PC-9 (cell line): ENCODE measurements around the gene INTU. TPM values are rescaled to one million over a fixed set of nuclear protein-coding genes. Genes with fewer than 3 reads are reported as not detected.
A peak's percentile ranks its signal among the peaks of the same experiment; 100 is the strongest.

ENCODE experiments used
- BruUV-seq: library from RNA; stranded (reverse); fragments of 400-500 nt; replicated peaks from 2 replicates; lab custom pipeline; 2021; lab: Mats Ljungman, UMichigan
- CTCF ChIA-PET: fragments of 300-600 bp; sonication (Branson Sonifier 250); formaldehyde crosslinking; loops from one replicate; lab custom pipeline; 2022; ENCODE audit warnings: antibody characterized with exemption; lab: Charles Lee
- POLR2A ChIA-PET: fragments of 300-600 bp; sonication (Branson Sonifier 250); formaldehyde crosslinking; loops from one replicate; lab custom pipeline; 2022; ENCODE audit warnings: antibody characterized with exemption; ENCODE audit not compliant: unreplicated experiment; lab: Charles Lee
- DNase-seq, 2 experiments: peaks; one replicate each; pipeline versions ENCODE4 v3.0.0 to v3.0.0-alpha.2; 2015 to 2022; ENCODE audit warnings: mixed read lengths in 1 of 2
- H2AFZ ChIP-seq: fragments of 200-600 bp; sonication (generic); 2 replicates; pipeline ENCODE4 v1.8.1; 2017; ENCODE audit warnings: antibody characterized with exemption
- H3F3A ChIP-seq: fragments of 200-600 bp; sonication (generic); 2 replicates; pipeline ENCODE4 v1.8.1; 2017; ENCODE audit warnings: antibody characterized with exemption, mild to moderate bottlenecking, low read depth; ENCODE audit not compliant: insufficient read depth
- H3K27ac ChIP-seq: fragments of 200-600 bp; sonication (generic); 2 replicates; pipeline ENCODE4 v1.6.1; 2016; ENCODE audit warnings: mixed run types
- H3K27me3 ChIP-seq: fragments of 200-600 bp; sonication (generic); 2 replicates; pipeline ENCODE4 v1.6.1; 2016; ENCODE audit warnings: low read depth, mixed run types; ENCODE audit not compliant: insufficient read depth
- H3K36me3 ChIP-seq: fragments of 200-600 bp; sonication (generic); 2 replicates; pipeline ENCODE4 v1.6.1; 2016; ENCODE audit warnings: low read depth, mixed run types
- H3K4me1 ChIP-seq: fragments of 200-600 bp; sonication (generic); replicated peaks from 2 replicates; pipeline ENCODE4 v1.6.1; 2016; ENCODE audit warnings: mixed run types; ENCODE audit not compliant: insufficient read depth
- H3K4me2 ChIP-seq: fragments of 200-600 bp; sonication (generic); 2 replicates; pipeline ENCODE4 v1.6.1; 2017; ENCODE audit warnings: mixed run types
- H3K4me3 ChIP-seq: fragments of 200-600 bp; sonication (generic); 2 replicates; pipeline ENCODE4 v1.6.1; 2016; ENCODE audit warnings: mixed run types
- H3K79me2 ChIP-seq: fragments of 200-600 bp; sonication (generic); 2 replicates; pipeline ENCODE4 v1.6.1; 2017; ENCODE audit warnings: low read depth, mixed run types
- H3K9me2 ChIP-seq: fragments of 200-600 bp; sonication (generic); 2 replicates; pipeline ENCODE4 v1.8.1; 2017; ENCODE audit warnings: mild to moderate bottlenecking; ENCODE audit not compliant: insufficient read depth
- H3K9me3 ChIP-seq: fragments of 200-600 bp; sonication (generic); 2 replicates; pipeline ENCODE4 v1.8.1; 2016; ENCODE audit warnings: low read depth; ENCODE audit not compliant: insufficient read depth
- H4K20me1 ChIP-seq: fragments of 200-600 bp; sonication (generic); 2 replicates; pipeline ENCODE4 v1.8.1; 2017; ENCODE audit not compliant: insufficient read depth
- EZH2 ChIP-seq: fragments of 200-600 bp; sonication (generic); IDR thresholded peaks from 2 replicates; pipeline ENCODE4 v1.8.0; 2017; ENCODE audit warnings: antibody characterized with exemption, low read depth
- intact Hi-C: fragments of 100-400 bp; cut with micrococcal nuclease; formaldehyde crosslinking; loops from one replicate; pipeline ENCODE4 v1.10.0; 2022; ENCODE audit not compliant: unreplicated experiment
- total RNA-seq: library from RNA; stranded (reverse); gene quantifications from 2 replicates; pipeline ENCODE4 v1.2.3, GENCODE V29; 2021
- TF ChIP-seq, protein P1 (sequence below): fragments of 200-600 bp; sonication (generic); conservative IDR thresholded peaks from 2 replicates; pipeline ENCODE4 v1.6.1; 2017; ENCODE audit warnings: mixed run types, antibody characterized with exemption, mild to moderate bottlenecking, moderate library complexity

Gene INTU
- total RNA-seq, 1 experiment from 2014 or later = 10.5 TPM

DNA sequence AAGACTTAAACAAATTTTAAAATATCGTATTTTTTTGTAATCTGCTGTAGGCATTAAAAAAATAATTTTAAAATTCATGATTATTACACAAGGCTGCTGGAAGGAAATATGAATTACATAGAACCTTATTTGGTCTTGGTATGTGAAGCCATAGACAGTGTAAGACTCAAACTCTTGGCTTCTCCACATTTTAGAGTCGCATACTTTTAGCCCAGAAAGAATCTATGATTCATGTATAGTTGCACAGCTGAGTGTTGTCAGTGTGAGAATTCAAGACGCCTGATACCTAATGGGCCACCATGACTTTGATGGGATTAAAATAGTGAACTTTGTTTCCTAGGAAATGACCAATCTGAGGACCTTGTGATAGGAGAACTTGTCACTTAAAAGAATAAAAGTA is 1.4 kb downstream of the INTU start:
- DNase-seq = peak in 1 of 2 experiments; percentile 53
- CTCF ChIA-PET = no interaction called here
- no peak overlapping the region for H2AFZ ChIP-seq
- TF ChIP-seq EZH2 = no peak
- TF ChIP-seq, protein P1, sequence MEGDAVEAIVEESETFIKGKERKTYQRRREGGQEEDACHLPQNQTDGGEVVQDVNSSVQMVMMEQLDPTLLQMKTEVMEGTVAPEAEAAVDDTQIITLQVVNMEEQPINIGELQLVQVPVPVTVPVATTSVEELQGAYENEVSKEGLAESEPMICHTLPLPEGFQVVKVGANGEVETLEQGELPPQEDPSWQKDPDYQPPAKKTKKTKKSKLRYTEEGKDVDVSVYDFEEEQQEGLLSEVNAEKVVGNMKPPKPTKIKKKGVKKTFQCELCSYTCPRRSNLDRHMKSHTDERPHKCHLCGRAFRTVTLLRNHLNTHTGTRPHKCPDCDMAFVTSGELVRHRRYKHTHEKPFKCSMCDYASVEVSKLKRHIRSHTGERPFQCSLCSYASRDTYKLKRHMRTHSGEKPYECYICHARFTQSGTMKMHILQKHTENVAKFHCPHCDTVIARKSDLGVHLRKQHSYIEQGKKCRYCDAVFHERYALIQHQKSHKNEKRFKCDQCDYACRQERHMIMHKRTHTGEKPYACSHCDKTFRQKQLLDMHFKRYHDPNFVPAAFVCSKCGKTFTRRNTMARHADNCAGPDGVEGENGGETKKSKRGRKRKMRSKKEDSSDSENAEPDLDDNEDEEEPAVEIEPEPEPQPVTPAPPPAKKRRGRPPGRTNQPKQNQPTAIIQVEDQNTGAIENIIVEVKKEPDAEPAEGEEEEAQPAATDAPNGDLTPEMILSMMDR = no peak
- peak overlapping the region; percentile 78 for H3K4me2 ChIP-seq
- POLR2A ChIA-PET = no interaction called here
- H3K27ac ChIP-seq = no peak overlapping the region
- peak overlapping the region; percentile 67 for H3K4me3 ChIP-seq
- H4K20me1 ChIP-seq = no peaks in the 10 kb centered on the region
- intact Hi-C loops = loop anchor here (5.0 kb wide), 3 partner anchors 73 to 893 kb away; partner anchors contain the start of gene HSPA4L
- H3K36me3 ChIP-seq = no peaks in the 10 kb centered on the region
- peaks cover 26% of the 10 kb centered on the region for H3K79me2 ChIP-seq
- peaks cover 8% of the 10 kb centered on the region; the same call in 1 of the 2 replicates for H3F3A ChIP-seq
- H3K9me2 ChIP-seq = no peaks in the 10 kb centered on the region; the same call in 1 of the 2 replicates
- no TSS peak for BruUV-seq
- no peaks in the 10 kb centered on the region for H3K27me3 ChIP-seq
- H3K4me1 ChIP-seq = peaks cover 26% of the 10 kb centered on the region
- no peaks in the 10 kb centered on the region for H3K9me3 ChIP-seq

DNA sequence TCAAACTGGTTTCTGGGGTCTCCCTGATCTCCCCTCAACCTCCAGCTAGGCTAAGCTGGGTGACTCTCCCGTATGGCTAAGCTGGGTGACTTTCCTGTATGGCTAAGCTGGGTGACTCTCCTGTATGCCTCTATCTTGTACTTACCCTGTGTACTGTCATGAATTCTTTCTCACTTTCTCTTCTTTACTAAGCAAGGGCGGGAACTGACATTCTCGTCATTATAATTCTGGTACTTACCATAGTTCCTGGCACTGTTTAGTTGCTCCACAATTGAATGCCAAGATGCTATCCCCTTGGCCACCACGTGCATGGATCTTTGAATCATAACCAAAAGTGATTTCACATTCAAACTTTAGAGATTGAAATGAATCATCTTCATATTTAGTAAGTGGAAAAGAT is 8.8 kb downstream of the INTU start:
- H3K9me2 ChIP-seq = no peaks in the 10 kb centered on the region
- CTCF ChIA-PET = no interaction called here

DNA sequence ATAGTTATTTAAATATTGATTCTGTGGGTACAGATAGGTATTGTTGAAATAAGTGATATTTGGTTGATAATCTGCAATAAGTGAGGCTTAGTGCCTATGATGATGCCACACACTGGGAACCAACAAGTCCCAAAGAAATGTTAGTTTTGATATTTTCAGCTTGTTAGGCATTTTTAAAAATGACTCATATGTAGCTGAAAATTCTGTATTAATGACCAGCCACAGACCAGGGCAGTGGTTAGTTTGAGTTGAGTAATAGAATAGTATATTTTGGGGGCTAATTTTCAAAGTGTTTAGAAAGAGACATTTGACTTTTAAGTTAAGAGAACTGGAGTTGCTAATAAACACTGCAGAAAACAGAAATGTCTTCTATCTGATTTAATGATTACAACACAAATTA is 9.4 kb downstream of the INTU start:
- TF ChIP-seq EZH2 = no peak
- TF ChIP-seq, protein P1 = no peak
- intact Hi-C loops = no loop called here
- no peaks in the 10 kb centered on the region for H3K9me2 ChIP-seq
- no peaks in the 10 kb centered on the region for H3K27me3 ChIP-seq
- H3K9me3 ChIP-seq = no peaks in the 10 kb centered on the region
- H2AFZ ChIP-seq = no peak overlapping the region
- POLR2A ChIA-PET = interaction anchor here (0.5 kb wide), 1 partner anchor 9 kb away, joined by 6 read pairs; the partner anchor contains the start of gene INTU
- no peaks in the 10 kb centered on the region for H3F3A ChIP-seq
- CTCF ChIA-PET = no interaction called here
- H4K20me1 ChIP-seq = no peaks in the 10 kb centered on the region
- no TSS peak for BruUV-seq
- no peak overlapping the region for H3K4me2 ChIP-seq
- H3K4me1 ChIP-seq = no peaks in the 10 kb centered on the region
- peaks cover 8% of the 10 kb centered on the region; the same call in 1 of the 2 replicates for H3K36me3 ChIP-seq
- DNase-seq = no peak
- no peaks in the 10 kb centered on the region for H3K79me2 ChIP-seq
- no peak overlapping the region for H3K4me3 ChIP-seq
- H3K27ac ChIP-seq = no peak overlapping the region

More for the DNA sequence above, 8.8 kb downstream of the INTU start:
- Histone ChIP-seq H2AFZ (no peak overlapping the region), H3K4me2 (no peak overlapping the region), H4K20me1 (no peaks in the 10 kb centered on the region), H3K27me3 (no peaks in the 10 kb centered on the region), H3K4me3 (no peak overlapping the region), H3K36me3 (peaks cover 3% of the 10 kb centered on the region; the same call in 1 of the 2 replicates), H3K9me3 (no peaks in the 10 kb centered on the region), H3K79me2 (no peaks in the 10 kb centered on the region), H3K27ac (no peak overlapping the region), H3F3A (no peaks in the 10 kb centered on the region), H3K4me1 (no peaks in the 10 kb centered on the region)
- peak in 1 of 2 experiments; percentile 22 for DNase-seq
- TF ChIP-seq, protein P1 = no peak
- TF ChIP-seq EZH2 = no peak
- intact Hi-C loops = no loop called here
- BruUV-seq = no TSS peak
- POLR2A ChIA-PET = interaction anchor here (0.5 kb wide), 1 partner anchor 9 kb away, joined by 6 read pairs; the partner anchor contains the start of gene INTU
